Activated naive CD4-positive, alpha-beta T cell treated with anti-CD3 and anti-CD28 coated beads for 36 hours (primary cell): ENCODE measurements around the gene VAV2. TPM values are rescaled to one million over a fixed set of nuclear protein-coding genes. Genes with fewer than 3 reads are reported as not detected.
A peak's percentile ranks its signal among the peaks of the same experiment; 100 is the strongest.
"Not testable (repeated sequence)": the region's sequence is repeated elsewhere in the genome, so short reads cannot be mapped to it uniquely, and the experiment has no call there.

Experiments used
- CTCF ChIA-PET: fragments of 350-600 bp; sonication (Branson Sonifier 250); formaldehyde crosslinking; loops from one replicate; lab custom pipeline; 2021; ENCODE audit warnings: antibody characterized with exemption; lab: Charles Lee
- DNase-seq: peaks from one replicate; pipeline ENCODE4 v3.0.0-alpha.2; 2020
- H3K27ac Mint-ChIP-seq: one replicate; pipeline ENCODE4 v1.8.0; 2021; ENCODE audit warnings: mild to moderate bottlenecking, mixed read lengths
- H3K27me3 Mint-ChIP-seq: one replicate; pipeline ENCODE4 v1.8.0; 2021; ENCODE audit warnings: low read depth, mixed read lengths
- H3K36me3 Mint-ChIP-seq: one replicate; pipeline ENCODE4 v1.8.0; 2021; ENCODE audit warnings: low read depth, mixed read lengths
- H3K4me1 Mint-ChIP-seq: one replicate; pipeline ENCODE4 v1.8.0; 2021; ENCODE audit warnings: low read depth, mixed read lengths
- H3K4me3 Mint-ChIP-seq: one replicate; pipeline ENCODE4 v1.8.0; 2021; ENCODE audit warnings: mild to moderate bottlenecking, moderate library complexity, mixed read lengths
- H3K9me3 Mint-ChIP-seq: one replicate; pipeline ENCODE4 v1.8.0; 2021; ENCODE audit warnings: mixed read lengths
- intact Hi-C: fragments of 100-400 bp; cut with micrococcal nuclease; formaldehyde crosslinking; loops from one replicate; pipeline ENCODE4 v1.15.1; 2023
- total RNA-seq, 2 experiments: library from RNA; stranded (reverse); gene quantifications; one replicate each; pipeline ENCODE4 v1.2.3, GENCODE V29; 2021

VAV2 gene
- total RNA-seq, 2 experiments from 2014 or later: 3.4 to 3.8 TPM

DNA sequence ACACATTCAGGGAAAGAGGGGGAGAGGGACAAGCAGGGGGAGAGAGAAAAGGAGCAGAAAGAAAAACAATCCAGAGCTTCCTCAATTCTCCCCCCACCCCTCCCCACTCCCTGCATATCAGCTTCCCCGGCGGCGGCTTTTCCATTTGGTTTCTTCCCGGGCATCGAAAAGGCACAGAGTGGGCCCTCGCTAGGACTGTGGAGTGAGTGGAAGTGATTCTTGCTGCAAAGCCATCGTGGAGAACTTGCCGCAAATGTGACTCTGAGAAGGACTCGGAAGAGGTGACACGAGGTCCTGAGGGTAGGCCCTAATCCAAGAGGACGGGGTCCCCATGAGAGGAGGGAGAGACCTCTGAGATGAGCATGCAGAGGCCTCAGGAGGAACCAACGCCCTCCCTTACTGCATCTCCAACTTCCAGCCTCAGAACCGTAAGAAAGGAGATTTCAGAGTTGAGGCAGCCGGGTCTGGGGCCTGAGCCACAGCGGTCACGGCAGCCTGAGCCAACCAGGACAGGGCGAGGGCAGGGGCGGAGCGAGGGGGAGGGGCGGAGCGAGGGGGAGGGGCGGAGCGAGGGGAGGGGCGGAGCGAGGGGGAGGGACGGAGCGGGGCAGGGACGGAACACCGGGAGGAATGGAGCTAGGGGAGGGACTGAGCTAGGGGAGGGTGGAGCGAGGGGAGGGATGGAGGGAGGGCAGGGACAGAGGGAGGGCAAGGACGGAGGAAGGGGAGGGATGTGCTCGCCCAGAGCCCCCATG, 232.8 kb downstream of the VAV2 start:
- intact Hi-C loops: no loop called here
- H3K36me3 Mint-ChIP-seq: no peaks in the 10 kb centered on the region
- no peak overlapping the region for H3K4me3 Mint-ChIP-seq
- H3K9me3 Mint-ChIP-seq: peaks cover 3% of the 10 kb centered on the region
- CTCF ChIA-PET: no interaction called here
- DNase-seq: no peak
- no peaks in the 10 kb centered on the region for H3K4me1 Mint-ChIP-seq
- H3K27ac Mint-ChIP-seq: no peak overlapping the region
- H3K27me3 Mint-ChIP-seq: peaks cover 2% of the 10 kb centered on the region

- Mint-ChIP-seq H3K27me3 (peaks cover 5% of the 10 kb centered on the region), H3K9me3 (no peaks in the 10 kb centered on the region), H3K4me1 (no peaks in the 10 kb centered on the region), H3K27ac (no peak overlapping the region), H3K36me3 (no peaks in the 10 kb centered on the region), H3K4me3 (no peak overlapping the region)
- CTCF ChIA-PET: no interaction called here
- intact Hi-C loops: no loop called here
- no peak for DNase-seq
Observed at GRCh38 chr9:133758228-133758627, 233.9 kb downstream of the VAV2 start.

DNA sequence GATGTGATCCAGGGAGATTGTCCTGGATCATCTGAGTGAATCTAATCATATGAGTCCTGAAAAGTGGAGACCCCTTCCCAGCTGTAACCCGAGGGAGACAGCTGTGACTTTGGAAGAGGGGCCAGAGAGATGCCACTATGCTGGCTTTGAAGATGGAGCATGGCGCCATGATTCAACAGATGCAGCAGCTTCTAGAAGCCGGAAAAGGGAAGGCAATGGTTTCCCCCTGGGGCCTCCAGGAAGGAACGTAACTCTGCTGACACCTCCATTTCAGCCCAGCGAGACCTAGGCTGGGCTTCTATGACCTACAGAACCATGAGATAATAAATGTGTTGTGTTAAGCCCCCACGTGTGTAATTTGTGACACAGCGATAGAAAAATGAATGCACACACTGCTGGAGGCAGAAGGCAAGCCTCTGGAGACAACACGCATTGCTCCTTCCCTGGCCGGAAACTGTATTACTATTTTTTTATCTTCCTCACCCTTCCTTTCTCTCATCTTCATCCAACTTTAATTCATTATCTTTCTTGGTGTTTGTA, 237.4 kb downstream of the VAV2 start:
- Mint-ChIP-seq H3K4me1 (no peaks in the 10 kb centered on the region), H3K27ac (no peak overlapping the region)
- CTCF ChIA-PET: no interaction called here

GRCh38 chr9:133754187-133754586, 237.9 kb downstream of the VAV2 start:
- CTCF ChIA-PET: no interaction called here
- no peak for DNase-seq
- no peak overlapping the region for H3K4me3 Mint-ChIP-seq

More for the DNA sequence above, 237.4 kb downstream of the VAV2 start:
- no peak overlapping the region for H3K4me3 Mint-ChIP-seq
- intact Hi-C loops: no loop called here
- DNase-seq: no peak
- no peaks in the 10 kb centered on the region for H3K9me3 Mint-ChIP-seq
- H3K27me3 Mint-ChIP-seq: peaks cover 6% of the 10 kb centered on the region
- no peaks in the 10 kb centered on the region for H3K36me3 Mint-ChIP-seq

GRCh38 chr9:133752739-133753446, 239.2 kb downstream of the VAV2 start:
- Mint-ChIP-seq H3K27ac (no peak overlapping the region), H3K36me3 (no peaks in the 10 kb centered on the region), H3K4me3 (no peak overlapping the region), H3K4me1 (no peaks in the 10 kb centered on the region), H3K27me3 (peaks cover 10% of the 10 kb centered on the region), H3K9me3 (no peaks in the 10 kb centered on the region)
- DNase-seq: no peak
- CTCF ChIA-PET: interaction anchor here (1.5 kb wide), 1 partner anchor 10 kb away, joined by 5 read pairs; no protein-coding TSS in a partner anchor
- intact Hi-C loops: no loop called here

More at GRCh38 chr9:133754187-133754586, 237.9 kb downstream of the VAV2 start:
- Mint-ChIP-seq H3K36me3 (no peaks in the 10 kb centered on the region), H3K9me3 (no peaks in the 10 kb centered on the region), H3K4me1 (no peaks in the 10 kb centered on the region), H3K27me3 (peaks cover 6% of the 10 kb centered on the region), H3K27ac (no peak overlapping the region)
- intact Hi-C loops: no loop called here

DNA sequence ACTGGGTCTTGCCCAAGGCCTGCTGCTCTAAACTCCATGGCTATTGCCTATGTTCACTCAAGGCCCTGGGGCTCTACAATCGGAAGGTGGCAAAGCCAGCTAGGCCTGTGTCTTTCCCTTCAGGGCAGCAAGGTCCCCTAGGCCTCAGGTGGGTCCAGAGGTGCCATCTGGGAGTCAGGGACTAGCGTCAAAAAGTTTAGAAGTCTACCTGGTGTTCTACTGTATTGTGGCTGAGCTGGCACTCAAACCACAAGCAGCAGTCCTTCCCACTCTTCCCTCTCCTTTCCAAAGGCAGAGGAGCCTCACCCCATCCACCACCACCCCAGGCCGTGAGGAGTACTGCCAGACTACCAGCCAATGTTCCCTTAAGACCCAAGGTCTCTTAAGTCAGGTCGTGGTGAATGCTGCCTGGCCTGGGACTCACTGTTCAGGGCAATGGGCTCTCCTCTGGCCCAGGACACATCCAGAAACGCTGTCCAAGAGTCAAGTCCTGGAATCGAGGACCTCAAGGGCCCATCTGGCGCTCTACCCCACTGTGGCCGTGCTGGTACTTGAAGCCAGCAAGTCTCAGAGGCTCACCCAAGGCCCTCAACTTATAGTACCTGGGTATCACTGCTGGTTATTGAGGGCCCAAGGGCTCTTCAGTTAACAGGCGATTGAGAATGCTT, 241.0 kb downstream of the VAV2 start:
- Mint-ChIP-seq H3K4me3 (no peak overlapping the region), H3K27ac (no peak overlapping the region), H3K36me3 (no peaks in the 10 kb centered on the region), H3K9me3 (no peaks in the 10 kb centered on the region), H3K27me3 (peaks cover 12% of the 10 kb centered on the region), H3K4me1 (no peaks in the 10 kb centered on the region)
- CTCF ChIA-PET: no interaction called here
- DNase-seq: no peak
- intact Hi-C loops: no loop called here

DNA sequence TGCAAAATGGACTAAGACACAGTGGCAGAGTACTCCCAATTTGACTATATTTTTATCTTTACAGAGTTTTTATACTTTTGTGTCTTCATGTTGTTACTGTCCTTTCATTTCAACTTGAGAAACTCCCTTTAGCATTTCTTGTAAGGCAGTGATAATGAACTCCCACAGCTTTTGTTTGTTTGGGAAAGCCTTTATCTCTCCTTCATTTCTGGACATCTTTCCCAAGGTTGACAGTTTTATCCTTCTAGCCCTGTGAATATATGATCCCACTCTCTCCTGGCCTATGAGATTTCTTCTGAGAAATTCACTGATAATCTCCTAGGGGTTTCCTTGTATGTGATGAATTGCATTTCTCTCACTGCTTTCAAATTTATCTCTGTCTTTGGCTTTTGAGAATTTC, 244.8 kb downstream of the VAV2 start:
- CTCF ChIA-PET: interaction anchor here (0.6 kb wide), 1 partner anchor 46 kb away, joined by 3 read pairs; no protein-coding TSS in a partner anchor
- no peak overlapping the region for H3K27ac Mint-ChIP-seq

DNA sequence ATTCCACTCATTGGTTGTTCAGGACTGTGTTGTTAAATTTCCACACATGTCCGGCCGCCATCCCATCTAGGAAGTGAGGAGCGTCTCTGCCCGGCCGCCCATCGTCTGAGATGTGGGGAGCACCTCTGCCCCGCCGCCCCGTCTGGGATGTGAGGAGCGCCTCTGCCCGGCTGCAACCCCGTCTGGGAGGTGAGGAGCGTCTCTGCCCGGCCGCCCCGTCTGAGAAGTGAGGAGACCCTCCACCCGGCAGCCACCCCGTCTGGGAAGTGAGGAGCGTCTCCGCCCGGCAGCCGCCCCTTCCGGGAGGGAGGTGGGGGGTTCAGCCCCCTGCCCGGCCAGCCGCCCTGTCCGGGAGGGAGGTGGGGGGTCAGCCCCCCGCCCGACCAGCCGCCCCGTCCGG, 247.6 kb downstream of the VAV2 start:
- H3K27me3 Mint-ChIP-seq, H3K9me3 Mint-ChIP-seq, intact Hi-C loops, H3K36me3 Mint-ChIP-seq, H3K27ac Mint-ChIP-seq, H3K4me3 Mint-ChIP-seq, H3K4me1 Mint-ChIP-seq, CTCF ChIA-PET, DNase-seq: not testable (repeated sequence)

More for the DNA sequence above, 244.8 kb downstream of the VAV2 start:
- Mint-ChIP-seq H3K4me3 (no peak overlapping the region), H3K27me3 (peaks cover 6% of the 10 kb centered on the region), H3K9me3 (no peaks in the 10 kb centered on the region), H3K36me3 (no peaks in the 10 kb centered on the region), H3K4me1 (no peaks in the 10 kb centered on the region)
- no peak for DNase-seq
- intact Hi-C loops: no loop called here

- no peaks in the 10 kb centered on the region for H3K36me3 Mint-ChIP-seq
- CTCF ChIA-PET: interaction anchor here (0.6 to 2.8 kb wide), 29 partner anchors 8 to 345 kb away, joined by 3 to 15 read pairs (median 3); no protein-coding TSS in a partner anchor
- peak; percentile 83 for DNase-seq
- H3K27ac Mint-ChIP-seq: no peak overlapping the region
- no peak overlapping the region for H3K4me3 Mint-ChIP-seq
- peaks cover 2% of the 10 kb centered on the region for H3K27me3 Mint-ChIP-seq
- H3K4me1 Mint-ChIP-seq: peaks cover 2% of the 10 kb centered on the region
- no peaks in the 10 kb centered on the region for H3K9me3 Mint-ChIP-seq
- intact Hi-C loops: loop anchor here (1.0 kb wide), 1 partner anchor 251 kb away; no protein-coding TSS in a partner anchor
Observed at GRCh38 chr9:133742849-133743444, 249.2 kb downstream of the VAV2 start.

GRCh38 chr9:133742251-133742650, 249.9 kb downstream of the VAV2 start:
- Mint-ChIP-seq H3K27ac (no peak overlapping the region), H3K36me3 (no peaks in the 10 kb centered on the region), H3K4me3 (no peak overlapping the region), H3K27me3 (peaks cover 2% of the 10 kb centered on the region), H3K9me3 (no peaks in the 10 kb centered on the region), H3K4me1 (peaks cover 2% of the 10 kb centered on the region)
- intact Hi-C loops: no loop called here
- CTCF ChIA-PET: interaction anchor here (0.7 to 2.8 kb wide), 28 partner anchors 10 to 346 kb away, joined by 3 to 15 read pairs (median 3); no protein-coding TSS in a partner anchor
- DNase-seq: no peak

DNA sequence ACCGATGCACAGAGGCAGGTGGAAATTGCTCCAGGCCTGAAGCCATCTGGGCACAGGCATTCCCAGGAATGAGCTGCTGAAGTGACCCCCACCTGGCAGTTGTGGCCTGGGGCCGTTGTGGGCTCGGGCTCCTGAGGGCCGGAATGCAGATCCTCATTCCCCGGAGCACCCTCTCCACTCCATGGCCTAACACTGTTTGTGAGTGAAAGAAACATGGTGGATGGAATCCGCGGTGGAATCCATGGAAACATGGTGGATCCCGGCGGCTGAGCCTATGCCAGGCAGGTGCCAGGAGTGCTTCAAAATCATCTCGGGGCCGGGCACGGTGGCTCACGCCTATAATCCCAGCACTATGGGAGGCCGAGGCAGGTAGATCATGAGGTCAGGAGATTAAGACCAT, 250.4 kb downstream of the VAV2 start:
- CTCF ChIA-PET: interaction anchor here (0.8 to 2.8 kb wide), 10 partner anchors 9 to 211 kb away, joined by 3 to 15 read pairs (median 4); no protein-coding TSS in a partner anchor
- no peaks in the 10 kb centered on the region for H3K9me3 Mint-ChIP-seq
- DNase-seq: no peak
- intact Hi-C loops: no loop called here
- no peak overlapping the region for H3K27ac Mint-ChIP-seq
- no peak overlapping the region for H3K4me3 Mint-ChIP-seq
- H3K27me3 Mint-ChIP-seq: peaks cover 2% of the 10 kb centered on the region
- peaks cover 2% of the 10 kb centered on the region for H3K4me1 Mint-ChIP-seq
- H3K36me3 Mint-ChIP-seq: no peaks in the 10 kb centered on the region
